Measurements from ENCODE around the gene IGSF3.
"Not testable (repeated sequence)": the region's sequence is repeated elsewhere in the genome, so short reads cannot be mapped to it uniquely, and the experiment has no call there.

DNA sequence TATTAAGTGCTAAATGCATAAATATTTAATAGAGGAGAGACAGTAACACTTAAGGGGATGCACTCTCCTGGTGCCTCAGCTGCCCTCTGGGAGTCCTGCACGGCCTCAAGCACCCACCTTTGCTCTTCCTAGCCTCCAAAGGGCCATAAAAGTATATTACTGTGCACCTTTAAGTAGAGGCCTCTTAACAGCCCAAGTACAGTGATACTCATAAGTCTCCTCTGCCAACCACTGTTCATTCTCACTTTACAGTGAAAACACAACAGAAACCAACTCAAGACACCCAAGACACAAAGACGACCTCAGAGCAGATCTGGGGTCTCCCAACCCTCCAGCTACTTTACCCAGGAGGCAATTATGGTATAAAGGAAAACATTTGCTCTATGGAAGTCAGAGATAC lies 70.1 kb downstream of the IGSF3 start:
- TF ChIP-seq POLR2AphosphoS5 (IDR thresholded peaks at IDR 0.05; ENCODE audit: low read depth); CTCF (conservative IDR thresholded peaks at IDR 0.05; ENCODE audit: low read depth in 2 of 2): not testable (repeated sequence)
